Thyroid gland (tissue), 4 donors: ENCODE data around the gene SIGLEC1. TPM values are rescaled to one million over a fixed set of nuclear protein-coding genes. Genes with fewer than 3 reads are reported as not detected.

Source experiments
- DNase-seq, 2 donors: peaks; one replicate each; pipeline ENCODE4 v3.0.0-alpha.2; 2019
- H3K27ac ChIP-seq, 3 donors: fragments of 200-600 bp; sonication (generic); 1 replicate in 2 of 3; 2 replicates in 1 of 3; pipeline ENCODE4 v1.5.1; 2016 to 2019; ENCODE audit warnings: mild to moderate bottlenecking in 1 of 3, moderate library complexity in 1 of 3
- H3K27me3 ChIP-seq: fragments of 200-600 bp; sonication (generic); one replicate; pipeline ENCODE4 v1.5.1; 2019
- H3K36me3 ChIP-seq, 2 donors: fragments of 200-600 bp; sonication (generic); one replicate each; pipeline ENCODE4 v1.5.1; 2016 to 2019
- H3K4me1 ChIP-seq, 2 donors: fragments of 200-600 bp; sonication (generic); one replicate each; pipeline ENCODE4 v1.5.1; 2017 to 2019
- H3K4me3 ChIP-seq, 3 donors: fragments of 200-600 bp; sonication (generic); replicated peaks in 1 of 3; 1 replicate in 2 of 3; 2 replicates in 1 of 3; pipeline ENCODE4 v1.5.1; 2016; ENCODE audit warnings: mild to moderate bottlenecking in 1 of 3
- H3K9me3 ChIP-seq: fragments of 200-600 bp; sonication (generic); one replicate; pipeline ENCODE4 v1.5.1; 2017
- CTCF ChIP-seq, 6 experiments: fragments of 200-600 bp in 3 of 6; fragments of 450-650 bp in 3 of 6; sonication (generic) in 3 of 6; IDR thresholded peaks; one replicate each; pipeline ENCODE4 v1.5.1; 2016 to 2019; ENCODE audit warnings: antibody characterized with exemption in 6 of 6, mild to moderate bottlenecking in 2 of 6, inconsistent platforms in 1 of 6, moderate library complexity in 1 of 6
- POLR2A ChIP-seq, 2 donors: fragments of 450-650 bp; IDR thresholded peaks; one replicate each; pipeline ENCODE4 v1.6.1; 2017; ENCODE audit warnings: antibody characterized with exemption in 2 of 2, mild to moderate bottlenecking in 2 of 2, moderate library complexity in 1 of 2
- WGBS, 2 donors: methylation state at CpG; one replicate each; pipeline ENCODE4 v1.1.5; 2017; 5-methylcytosine and 5-hydroxymethylcytosine counted together
- intact Hi-C: fragments of 100-400 bp; cut with DNase I; formaldehyde crosslinking; loops from one replicate; pipeline ENCODE4 v1.15.1; 2023
- total RNA-seq, 4 donors: library from RNA; depleted of rRNA; stranded (reverse); fragments of >200 nt; gene quantifications; one replicate each; pipeline ENCODE4 v1.2.3, GENCODE V29; 2016

SIGLEC1 gene
- total RNA-seq, 4 donors from 2014 or later = 2.6 to 9.1 (median 5.0) TPM

- H3K9me3 ChIP-seq = no peaks in the 10 kb centered on the region
- no peak overlapping the region for H3K4me3 ChIP-seq
- intact Hi-C loops = loop anchor here (10.0 kb wide), 1 partner anchor 414 kb away; no protein-coding TSS in a partner anchor
- no peak for DNase-seq
- H3K4me1 ChIP-seq = peaks cover 5 to 8% of the 10 kb centered on the region in 2 donors
- H3K36me3 ChIP-seq = no peaks in the 10 kb centered on the region
- TF ChIP-seq POLR2A (IDR thresholded peaks at IDR 0.05) = no peak
- no peak for TF ChIP-seq CTCF (IDR thresholded peaks at IDR 0.05)
- 53 to 64% methylated on average over 6 of the region's 6 CpGs for WGBS, 2 donors
- H3K27ac ChIP-seq = no peak overlapping the region
- no peaks in the 10 kb centered on the region for H3K27me3 ChIP-seq
These were observed 41.9 kb downstream of the SIGLEC1 start for GRCh38 chr20:3670511-3670910.

GRCh38 chr20:3669710-3670367, 42.6 kb downstream of the SIGLEC1 start:
- TF ChIP-seq POLR2A (IDR thresholded peaks at IDR 0.05) (no peak), CTCF (IDR thresholded peaks at IDR 0.05) (no peak)
- no peaks in the 10 kb centered on the region for H3K36me3 ChIP-seq
- H3K27ac ChIP-seq = no peak overlapping the region
- no peaks in the 10 kb centered on the region for H3K9me3 ChIP-seq
- peaks cover 5 to 8% of the 10 kb centered on the region in 2 donors for H3K4me1 ChIP-seq
- WGBS, 2 donors = 86 to 93% methylated on average over 13 of the region's 13 CpGs
- H3K4me3 ChIP-seq = no peak overlapping the region
- DNase-seq = no peak
- intact Hi-C loops = loop anchor here (10.0 kb wide), 1 partner anchor 415 kb away; no protein-coding TSS in a partner anchor
- no peaks in the 10 kb centered on the region for H3K27me3 ChIP-seq

- peaks cover 5 to 7% of the 10 kb centered on the region in 2 donors for H3K4me1 ChIP-seq
- no peaks in the 10 kb centered on the region for H3K36me3 ChIP-seq
- no peak for DNase-seq
- intact Hi-C loops = no loop called here
- no peaks in the 10 kb centered on the region for H3K27me3 ChIP-seq
- no peak for TF ChIP-seq CTCF (IDR thresholded peaks at IDR 0.05)
- no peak overlapping the region for H3K27ac ChIP-seq
- H3K4me3 ChIP-seq = no peak overlapping the region
- WGBS, 2 donors = 88 to 95% methylated on average over 8 of the region's 8 CpGs
- H3K9me3 ChIP-seq = no peaks in the 10 kb centered on the region
These were observed 44.9 kb downstream of the SIGLEC1 start for GRCh38 chr20:3667434-3668037.

GRCh38 chr20:3663858-3664257, 48.5 kb downstream of the SIGLEC1 start:
- Histone ChIP-seq H3K36me3 (no peaks in the 10 kb centered on the region), H3K4me1 (peaks cover 5 to 18% of the 10 kb centered on the region in 2 donors), H3K4me3 (no peak overlapping the region), H3K9me3 (no peaks in the 10 kb centered on the region), H3K27ac (no peak overlapping the region), H3K27me3 (no peaks in the 10 kb centered on the region)
- intact Hi-C loops = no loop called here
- WGBS, 2 donors = 90 to 93% methylated on average over 2 of the region's 2 CpGs
- TF ChIP-seq POLR2A (IDR thresholded peaks at IDR 0.05) = no peak
- no peak for TF ChIP-seq CTCF (IDR thresholded peaks at IDR 0.05)
- DNase-seq = no peak

- Histone ChIP-seq H3K27me3 (no peaks in the 10 kb centered on the region), H3K36me3 (no peaks in the 10 kb centered on the region), H3K4me1 (peaks cover 5 to 18% of the 10 kb centered on the region in 2 donors), H3K9me3 (no peaks in the 10 kb centered on the region), H3K27ac (no peak within 1 kb of the TSS), H3K4me3 (no peak within 1 kb of the TSS)
- intact Hi-C loops = no loop called here
- no peak for DNase-seq
- 71 to 82% methylated on average over 17 of the region's 19 CpGs for whole genome bisulfite sequencing, 2 donors
- TF ChIP-seq POLR2A (IDR thresholded peaks at IDR 0.05) = no peak
- no peak for TF ChIP-seq CTCF (IDR thresholded peaks at IDR 0.05)
These were observed 49.2 kb downstream of the SIGLEC1 start, which contains the start of gene GFRA4 for GRCh38 chr20:3663031-3663701. TSS of gene GFRA4 (minus strand) at chr20:3663399. CDS start at chr20:3663399, 0 bp downstream.
